Measurements from ENCODE around the gene YPEL5. TPM values are rescaled to one million over a fixed set of nuclear protein-coding genes. Genes with fewer than 3 reads are reported as not detected.
"Not testable (repeated sequence)": the region's sequence is repeated elsewhere in the genome, so short reads cannot be mapped to it uniquely, and the experiment has no call there.

YPEL5 gene
- polyA plus RNA-seq, 3 donors: 231 to 254 (median 235) TPM

DNA sequence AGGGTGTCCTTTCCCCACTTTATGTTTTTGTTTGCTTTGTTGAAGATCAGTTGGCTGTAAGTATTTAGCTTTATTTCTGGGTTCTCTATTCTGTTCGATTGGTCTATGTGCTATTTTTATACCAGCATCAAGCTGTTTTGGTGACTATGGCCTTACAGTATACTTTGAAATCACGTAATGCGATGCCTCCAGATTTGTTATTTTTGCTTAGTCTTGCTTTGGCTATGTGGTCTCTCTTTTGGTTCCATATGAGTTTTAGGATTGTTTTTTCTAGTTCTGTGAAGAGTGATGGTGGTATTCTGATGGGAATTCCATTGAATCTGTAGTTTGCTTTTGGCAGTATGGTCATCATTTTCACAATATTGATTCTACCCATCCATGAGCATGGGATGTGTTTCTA is 46.1 kb upstream of the YPEL5 start:
- H3K79me2 ChIP-seq (ENCODE audit: insufficient read depth, low read length); H3K27ac Mint-ChIP-seq; H4K20me1 ChIP-seq (ENCODE audit: insufficient read depth, low read length); H3K36me3 Mint-ChIP-seq; H3K27me3 ChIP-seq (ENCODE audit: control insufficient read depth in 2 of 2, insufficient read depth in 2 of 2, low read length in 2 of 2); H3K4me3 ChIP-seq (replicated peaks in 1 of 3; ENCODE audit: low read depth in 2 of 3, low read length in 3 of 3); H3K4me1 ChIP-seq (ENCODE audit: control insufficient read depth in 1 of 2, insufficient read depth in 2 of 2, low read length in 2 of 2); H3K27ac ChIP-seq (ENCODE audit: low read depth in 1 of 2, low read length in 2 of 2); H3K9me3 ChIP-seq (replicated peaks in 1 of 2; ENCODE audit: control insufficient read depth in 1 of 2, insufficient read depth in 1 of 2, low read length in 2 of 2); H3K9me3 Mint-ChIP-seq; H3K9ac ChIP-seq (ENCODE audit: insufficient read depth, low read length, poor library complexity, severe bottlenecking); intact Hi-C loops (cut with micrococcal nuclease); H3K4me1 Mint-ChIP-seq; H3K4me3 Mint-ChIP-seq; H3K36me3 ChIP-seq (replicated peaks in 1 of 2; ENCODE audit: control insufficient read depth in 1 of 2, insufficient read depth in 2 of 2, low read length in 2 of 2); H2AFZ ChIP-seq (ENCODE audit: insufficient read depth, low read depth, low read length, poor library complexity, severe bottlenecking); H3K27me3 Mint-ChIP-seq (ENCODE audit: low read depth in 3 of 3); H3K4me2 ChIP-seq (replicated peaks; ENCODE audit: extremely low read depth, low read length, poor library complexity, severe bottlenecking); DNase-seq: not testable (repeated sequence)
- 94% methylated on average over 3 of the region's 3 CpGs for WGBS (ENCODE audit: insufficient coverage)

DNA sequence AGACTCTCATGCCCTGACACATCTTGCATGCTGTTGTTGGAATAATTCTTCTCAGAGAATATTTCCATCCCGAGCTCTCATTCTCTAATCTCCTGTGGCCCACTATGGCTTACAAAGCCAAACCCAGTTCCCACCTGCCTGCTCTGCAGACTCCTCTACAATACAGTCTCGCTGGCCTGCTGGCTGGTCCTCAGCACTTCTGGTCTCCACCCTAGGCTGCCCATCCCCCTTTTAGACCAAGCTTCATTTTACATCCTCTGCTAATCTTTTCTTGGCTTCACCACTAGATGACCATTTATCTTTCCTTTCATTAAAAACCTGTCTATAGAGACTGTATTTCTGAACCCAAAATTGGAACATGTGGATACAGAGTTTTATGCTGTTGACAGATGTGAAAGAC is 42.5 kb upstream of the YPEL5 start:
- Mint-ChIP-seq H3K4me1 (peaks cover 3% of the 10 kb centered on the region), H3K36me3 (no peaks in the 10 kb centered on the region), H3K27me3 (ENCODE audit: low read depth in 3 of 3) (peaks cover 0 to 3% (median 2%) of the 10 kb centered on the region in 3 donors), H3K4me3 (no peak overlapping the region), H3K9me3 (no peaks in the 10 kb centered on the region), H3K27ac (no peak overlapping the region)
- no peak for DNase-seq
- TF ChIP-seq, protein P1, sequence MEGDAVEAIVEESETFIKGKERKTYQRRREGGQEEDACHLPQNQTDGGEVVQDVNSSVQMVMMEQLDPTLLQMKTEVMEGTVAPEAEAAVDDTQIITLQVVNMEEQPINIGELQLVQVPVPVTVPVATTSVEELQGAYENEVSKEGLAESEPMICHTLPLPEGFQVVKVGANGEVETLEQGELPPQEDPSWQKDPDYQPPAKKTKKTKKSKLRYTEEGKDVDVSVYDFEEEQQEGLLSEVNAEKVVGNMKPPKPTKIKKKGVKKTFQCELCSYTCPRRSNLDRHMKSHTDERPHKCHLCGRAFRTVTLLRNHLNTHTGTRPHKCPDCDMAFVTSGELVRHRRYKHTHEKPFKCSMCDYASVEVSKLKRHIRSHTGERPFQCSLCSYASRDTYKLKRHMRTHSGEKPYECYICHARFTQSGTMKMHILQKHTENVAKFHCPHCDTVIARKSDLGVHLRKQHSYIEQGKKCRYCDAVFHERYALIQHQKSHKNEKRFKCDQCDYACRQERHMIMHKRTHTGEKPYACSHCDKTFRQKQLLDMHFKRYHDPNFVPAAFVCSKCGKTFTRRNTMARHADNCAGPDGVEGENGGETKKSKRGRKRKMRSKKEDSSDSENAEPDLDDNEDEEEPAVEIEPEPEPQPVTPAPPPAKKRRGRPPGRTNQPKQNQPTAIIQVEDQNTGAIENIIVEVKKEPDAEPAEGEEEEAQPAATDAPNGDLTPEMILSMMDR (IDR thresholded peaks at IDR 0.05): no peak
- Histone ChIP-seq H3K9me3 (replicated peaks in 1 of 2; ENCODE audit: control insufficient read depth in 1 of 2, insufficient read depth in 1 of 2, low read length in 2 of 2) (no peaks in the 10 kb centered on the region), H3K4me1 (ENCODE audit: control insufficient read depth in 1 of 2, insufficient read depth in 2 of 2, low read length in 2 of 2) (no peaks in the 10 kb centered on the region), H3K4me2 (replicated peaks; ENCODE audit: extremely low read depth, low read length, poor library complexity, severe bottlenecking) (no peak overlapping the region), H3K27me3 (ENCODE audit: control insufficient read depth in 2 of 2, insufficient read depth in 2 of 2, low read length in 2 of 2) (no peaks in the 10 kb centered on the region), H2AFZ (ENCODE audit: insufficient read depth, low read depth, low read length, poor library complexity, severe bottlenecking) (no peak overlapping the region), H3K79me2 (ENCODE audit: insufficient read depth, low read length) (no peaks in the 10 kb centered on the region), H3K9ac (ENCODE audit: insufficient read depth, low read length, poor library complexity, severe bottlenecking) (no peak overlapping the region), H3K27ac (ENCODE audit: low read depth in 1 of 2, low read length in 2 of 2) (no peak overlapping the region), H4K20me1 (ENCODE audit: insufficient read depth, low read length) (no peaks in the 10 kb centered on the region), H3K36me3 (replicated peaks in 1 of 2; ENCODE audit: control insufficient read depth in 1 of 2, insufficient read depth in 2 of 2, low read length in 2 of 2) (no peaks in the 10 kb centered on the region), H3K4me3 (replicated peaks in 1 of 3; ENCODE audit: low read depth in 2 of 3, low read length in 3 of 3) (no peak overlapping the region)
- intact Hi-C loops (cut with micrococcal nuclease): no loop called here
- 100% methylated on average over 2 of the region's 2 CpGs for WGBS (ENCODE audit: insufficient coverage)

Data from CD14-positive monocyte (primary cell).